ENCODE data around the gene EYS.

- TF ChIP-seq GATA2 (IDR thresholded peaks at IDR 0.05; ENCODE audit: low read depth, low read length) (no peak), GATA3 (IDR thresholded peaks at IDR 0.05; ENCODE audit: low read depth, low read length) (no peak)
Measured at GRCh38 chr6:64083261-64083660, 1623.8 kb downstream of the EYS start.

Measured in SH-SY5Y (cell line).